DND-41 (cell line): Measurements from ENCODE around the gene SEC22A.

Source experiments
- ATAC-seq: fragments of 200-7000 bp; cut with Tn5 transposase; 3 replicates; pipeline ENCODE4 v1.9.1; 2021; ENCODE audit warnings: low read depth; ENCODE audit not compliant: insufficient read depth
- DNase-seq: peaks from one replicate; pipeline ENCODE4 v3.0.0-alpha.2; 2020
- H2AFZ ChIP-seq: 2 replicates; pipeline ENCODE4 v1.6.0; 2012; ENCODE audit warnings: low read depth, low read length
- H3K27ac ChIP-seq: 2 replicates; pipeline ENCODE4 v1.5.1; 2012; ENCODE audit warnings: low read length, inconsistent platforms
- H3K27me3 ChIP-seq: fragments of 200-600 bp; sonication (generic); 2 replicates; pipeline ENCODE4 v1.6.0; 2012; ENCODE audit warnings: low read length, mild to moderate bottlenecking, inconsistent platforms; ENCODE audit not compliant: insufficient read depth, poor library complexity
- H3K36me3 ChIP-seq: 2 replicates; pipeline ENCODE4 v1.5.1; 2012; ENCODE audit warnings: low read length, inconsistent platforms; ENCODE audit not compliant: insufficient read depth
- H3K4me1 ChIP-seq: 2 replicates; pipeline ENCODE4 v1.5.1; 2012; ENCODE audit warnings: mild to moderate bottlenecking, low read length; ENCODE audit not compliant: insufficient read depth
- H3K4me2 ChIP-seq: 2 replicates; pipeline ENCODE4 v1.6.0; 2012; ENCODE audit warnings: mild to moderate bottlenecking, moderate library complexity, low read length, inconsistent platforms; ENCODE audit not compliant: insufficient read depth
- H3K4me3 ChIP-seq, 2 experiments: fragments of 200-600 bp in 1 of 2; shearing (Covaris generic) in 1 of 2; 2 replicates each; pipeline ENCODE4 v1.5.1; 2012 to 2016; ENCODE audit warnings: inconsistent platforms in 2 of 2, low read length in 2 of 2, mild to moderate bottlenecking in 2 of 2, low read depth in 1 of 2, moderate library complexity in 1 of 2
- H3K79me2 ChIP-seq: 2 replicates; pipeline ENCODE4 v1.6.0; 2012; ENCODE audit warnings: low read length, inconsistent platforms; ENCODE audit not compliant: insufficient read depth
- H3K9ac ChIP-seq: 2 replicates; pipeline ENCODE4 v1.6.0; 2012; ENCODE audit warnings: low read depth, mild to moderate bottlenecking, inconsistent platforms, low read length, moderate library complexity
- H3K9me3 ChIP-seq: 2 replicates; pipeline ENCODE4 v1.5.1; 2012; ENCODE audit warnings: low read length, moderate library complexity, mild to moderate bottlenecking, inconsistent platforms; ENCODE audit not compliant: insufficient read depth, severe bottlenecking
- H4K20me1 ChIP-seq: 2 replicates; pipeline ENCODE4 v1.6.0; 2012; ENCODE audit warnings: low read length; ENCODE audit not compliant: insufficient read depth
- EZH2 ChIP-seq: IDR thresholded peaks from 3 replicates; pipeline ENCODE4 v1.6.1; 2012; ENCODE audit warnings: borderline replicate concordance, low read depth, mild to moderate bottlenecking, moderate library complexity, low read length, inconsistent platforms; ENCODE audit not compliant: severe bottlenecking
- TF ChIP-seq, protein P1 (sequence below): IDR thresholded peaks from 2 replicates; pipeline ENCODE4 v1.5.1; 2012; ENCODE audit warnings: borderline replicate concordance, low read length, moderate library complexity, mild to moderate bottlenecking; ENCODE audit not compliant: poor library complexity, severe bottlenecking; ENCODE audit errors: extremely low read depth

Gene SEC22A

DNA sequence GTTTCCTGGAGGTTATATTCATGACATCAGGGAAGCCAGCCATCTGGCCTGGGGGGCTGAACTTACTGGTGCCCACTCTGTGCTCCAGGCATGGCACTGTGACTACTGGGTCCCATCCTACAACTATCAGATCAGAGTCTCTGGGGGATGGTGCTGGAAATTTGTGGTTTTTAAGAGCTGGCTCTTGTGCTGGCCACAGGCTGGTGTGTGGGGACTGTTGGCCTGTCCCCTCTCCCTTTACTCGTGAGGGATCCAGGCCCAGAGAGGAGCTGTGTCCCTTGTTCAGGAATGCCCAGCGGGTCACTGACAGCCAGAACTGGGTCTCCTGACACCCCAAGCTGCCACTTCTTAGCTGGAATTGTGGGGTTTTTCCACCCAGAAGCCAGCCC is 44.5 kb upstream of the SEC22A start:
- ATAC-seq (no peak), DNase-seq (no peak)
- no peak overlapping the region for H3K27ac ChIP-seq
- H3K4me2 ChIP-seq = no peak overlapping the region
- TF ChIP-seq EZH2 = no peak
- TF ChIP-seq, protein P1, sequence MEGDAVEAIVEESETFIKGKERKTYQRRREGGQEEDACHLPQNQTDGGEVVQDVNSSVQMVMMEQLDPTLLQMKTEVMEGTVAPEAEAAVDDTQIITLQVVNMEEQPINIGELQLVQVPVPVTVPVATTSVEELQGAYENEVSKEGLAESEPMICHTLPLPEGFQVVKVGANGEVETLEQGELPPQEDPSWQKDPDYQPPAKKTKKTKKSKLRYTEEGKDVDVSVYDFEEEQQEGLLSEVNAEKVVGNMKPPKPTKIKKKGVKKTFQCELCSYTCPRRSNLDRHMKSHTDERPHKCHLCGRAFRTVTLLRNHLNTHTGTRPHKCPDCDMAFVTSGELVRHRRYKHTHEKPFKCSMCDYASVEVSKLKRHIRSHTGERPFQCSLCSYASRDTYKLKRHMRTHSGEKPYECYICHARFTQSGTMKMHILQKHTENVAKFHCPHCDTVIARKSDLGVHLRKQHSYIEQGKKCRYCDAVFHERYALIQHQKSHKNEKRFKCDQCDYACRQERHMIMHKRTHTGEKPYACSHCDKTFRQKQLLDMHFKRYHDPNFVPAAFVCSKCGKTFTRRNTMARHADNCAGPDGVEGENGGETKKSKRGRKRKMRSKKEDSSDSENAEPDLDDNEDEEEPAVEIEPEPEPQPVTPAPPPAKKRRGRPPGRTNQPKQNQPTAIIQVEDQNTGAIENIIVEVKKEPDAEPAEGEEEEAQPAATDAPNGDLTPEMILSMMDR = no peak
- H3K4me1 ChIP-seq = no peaks in the 10 kb centered on the region
- H2AFZ ChIP-seq = no peak overlapping the region
- H3K4me3 ChIP-seq = no peak overlapping the region
- H3K79me2 ChIP-seq = no peaks in the 10 kb centered on the region
- H3K36me3 ChIP-seq = peaks cover 35% of the 10 kb centered on the region
- H3K9ac ChIP-seq = no peak overlapping the region
- no peaks in the 10 kb centered on the region for H4K20me1 ChIP-seq
- no peaks in the 10 kb centered on the region for H3K9me3 ChIP-seq
- H3K27me3 ChIP-seq = no peaks in the 10 kb centered on the region

DNA sequence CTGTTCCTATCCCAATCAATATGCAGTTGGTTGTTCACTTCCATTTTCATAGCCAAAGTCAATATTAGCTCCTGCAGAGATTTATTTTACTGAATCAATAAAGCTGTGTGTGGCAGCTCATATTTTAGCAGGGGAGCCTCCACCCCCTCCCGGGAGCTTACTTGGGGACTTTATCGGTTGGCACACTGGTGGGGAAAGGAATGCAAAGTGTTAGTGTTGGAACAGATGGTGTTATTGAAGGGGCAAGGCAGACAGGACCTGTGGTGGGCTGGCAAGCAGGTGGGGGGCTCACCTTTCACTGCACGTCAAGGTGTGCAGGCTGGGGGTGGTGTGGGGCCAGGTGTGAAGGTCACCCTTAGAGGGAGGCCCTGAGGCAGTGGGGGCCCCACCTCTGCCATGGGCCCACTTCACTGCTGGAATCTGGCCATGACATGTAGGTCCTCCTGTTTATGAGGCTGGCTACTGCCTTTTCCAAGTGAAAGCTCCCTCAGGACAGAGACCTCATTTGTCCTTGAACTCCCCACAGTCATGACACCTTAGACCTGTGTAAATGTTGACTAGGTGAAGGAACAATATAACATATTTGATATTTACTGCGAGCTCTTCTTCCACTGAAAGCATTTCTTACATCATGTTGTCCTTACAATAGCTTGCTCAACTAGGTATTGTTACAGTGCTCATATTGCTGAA is 44.0 kb upstream of the SEC22A start:
- Histone ChIP-seq H3K4me3 (no peak overlapping the region), H3K36me3 (peaks cover 35% of the 10 kb centered on the region), H3K4me1 (no peaks in the 10 kb centered on the region), H2AFZ (no peak overlapping the region), H3K9ac (no peak overlapping the region), H3K9me3 (no peaks in the 10 kb centered on the region), H3K79me2 (no peaks in the 10 kb centered on the region), H4K20me1 (no peaks in the 10 kb centered on the region), H3K4me2 (no peak overlapping the region), H3K27ac (no peak overlapping the region), H3K27me3 (no peaks in the 10 kb centered on the region)
- TF ChIP-seq EZH2 = no peak
- TF ChIP-seq, protein P1 = no peak
- no peak for ATAC-seq
- no peak for DNase-seq

DNA sequence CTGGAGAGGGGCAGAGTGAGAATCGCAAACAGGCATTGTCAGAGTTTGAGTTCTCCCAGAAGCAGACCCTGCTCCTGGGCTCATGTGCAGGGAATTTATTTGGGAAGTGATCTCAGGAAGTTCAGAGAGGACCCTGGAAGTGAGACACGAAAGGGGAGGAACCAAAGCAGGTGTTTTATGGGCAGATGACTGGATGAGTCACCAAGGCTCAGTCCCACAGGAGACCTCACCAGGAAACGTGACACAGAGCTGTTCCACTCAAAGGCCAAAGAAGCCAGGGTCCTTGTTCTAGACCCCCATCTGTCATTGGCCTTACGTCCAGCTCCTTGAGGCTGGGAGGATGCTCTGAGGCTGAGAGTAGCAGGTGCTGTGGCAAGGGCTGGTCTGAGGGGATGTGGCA is 43.4 kb upstream of the SEC22A start:
- H3K9me3 ChIP-seq = no peaks in the 10 kb centered on the region
- no peak overlapping the region for H3K4me2 ChIP-seq
- ATAC-seq = no peak
- peaks cover 35% of the 10 kb centered on the region for H3K36me3 ChIP-seq
- H4K20me1 ChIP-seq = no peaks in the 10 kb centered on the region
- no peaks in the 10 kb centered on the region for H3K79me2 ChIP-seq
- no peak overlapping the region for H3K27ac ChIP-seq
- no peaks in the 10 kb centered on the region for H3K27me3 ChIP-seq
- H2AFZ ChIP-seq = no peak overlapping the region
- H3K4me3 ChIP-seq = no peak overlapping the region
- no peak for DNase-seq
- no peak for TF ChIP-seq EZH2
- TF ChIP-seq, protein P1 = no peak
- H3K9ac ChIP-seq = no peak overlapping the region
- no peaks in the 10 kb centered on the region for H3K4me1 ChIP-seq

DNA sequence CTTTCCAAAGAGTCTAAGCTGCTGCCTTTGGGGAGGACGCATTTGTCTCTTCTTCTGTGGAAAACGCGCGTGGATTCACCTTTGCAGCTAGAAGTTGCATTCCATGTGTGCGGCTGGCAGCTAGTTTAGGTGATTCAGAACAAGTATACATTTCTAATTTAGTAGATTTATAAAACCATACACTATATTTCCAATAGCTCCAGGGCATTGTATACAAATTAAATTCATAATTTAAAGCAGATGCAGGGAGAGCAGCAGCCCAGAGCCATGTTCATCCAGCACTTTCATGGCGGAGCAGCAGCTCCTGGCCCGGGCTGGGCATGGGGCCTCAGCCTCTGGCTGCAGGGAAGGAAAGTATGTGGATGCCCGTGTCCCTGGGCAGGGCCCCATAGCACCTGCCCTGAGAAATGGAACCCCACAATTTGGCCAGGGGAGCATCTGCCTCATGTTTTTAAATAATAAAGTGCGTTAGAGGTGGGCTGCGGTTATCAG is 42.8 kb upstream of the SEC22A start:
- no peak overlapping the region for H3K4me3 ChIP-seq
- H3K36me3 ChIP-seq = peaks cover 40% of the 10 kb centered on the region
- no peak overlapping the region for H2AFZ ChIP-seq
- H4K20me1 ChIP-seq = no peaks in the 10 kb centered on the region
- no peak for DNase-seq
- H3K79me2 ChIP-seq = no peaks in the 10 kb centered on the region
- no peaks in the 10 kb centered on the region for H3K27me3 ChIP-seq
- H3K9me3 ChIP-seq = no peaks in the 10 kb centered on the region
- no peaks in the 10 kb centered on the region for H3K4me1 ChIP-seq
- TF ChIP-seq, protein P1 = no peak
- no peak for TF ChIP-seq EZH2
- no peak overlapping the region for H3K27ac ChIP-seq
- no peak overlapping the region for H3K9ac ChIP-seq
- ATAC-seq = no peak
- H3K4me2 ChIP-seq = no peak overlapping the region
